Activated CD4-positive, CD25-positive, alpha-beta regulatory T cell (primary cell): Measurements from ENCODE around the gene SYNDIG1L.
"Not testable (repeated sequence)": the region's sequence is repeated elsewhere in the genome, so short reads cannot be mapped to it uniquely, and the experiment has no call there.

Experiments used
- DNase-seq, 4 experiments: peaks; one replicate each; lab custom pipeline; 2025; lab: John Stamatoyannopoulos, UW

The SYNDIG1L gene

DNA sequence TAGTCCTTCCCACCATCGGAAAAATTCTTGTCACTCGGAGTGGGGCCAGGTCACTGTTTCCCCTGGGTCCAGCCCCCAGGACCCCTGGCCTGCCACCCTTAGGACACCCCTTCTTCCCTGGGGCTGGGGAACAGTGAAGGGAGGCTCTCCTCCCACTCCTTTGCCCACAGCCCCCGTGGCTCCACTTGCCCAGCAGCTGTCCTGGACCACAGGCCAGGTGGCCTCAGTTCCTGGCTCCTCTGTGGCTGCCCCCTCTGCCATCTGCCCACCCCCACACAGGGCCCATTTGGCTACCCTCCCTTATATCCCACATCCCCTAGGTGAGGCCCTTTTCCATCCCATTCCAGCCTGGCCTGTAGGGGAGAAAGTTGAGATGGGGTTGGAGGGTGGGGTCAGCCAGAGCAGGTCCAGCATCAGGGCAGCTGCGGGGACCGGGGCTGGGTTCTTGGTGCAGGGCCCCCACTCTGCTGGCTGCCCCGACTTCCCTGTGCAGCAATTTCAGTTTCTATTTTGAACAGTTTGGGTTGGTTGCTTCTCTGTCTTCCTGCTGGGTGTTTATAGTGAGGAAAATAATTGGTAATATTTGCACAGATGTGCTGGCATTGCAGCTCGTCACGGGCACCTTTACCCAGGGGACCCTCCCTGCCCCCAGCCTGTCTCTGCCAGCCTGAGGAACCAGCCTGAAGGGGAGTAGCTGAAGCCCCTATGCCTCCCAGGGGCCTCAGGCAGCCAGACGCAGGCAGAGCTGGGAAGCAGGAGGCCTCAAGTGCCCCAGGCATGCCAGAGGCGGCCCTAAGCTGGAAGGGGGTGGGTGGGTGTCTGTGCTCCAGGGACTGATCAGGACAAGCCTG, 23.4 kb downstream of the SYNDIG1L start:
- DNase-seq: no peak

DNA sequence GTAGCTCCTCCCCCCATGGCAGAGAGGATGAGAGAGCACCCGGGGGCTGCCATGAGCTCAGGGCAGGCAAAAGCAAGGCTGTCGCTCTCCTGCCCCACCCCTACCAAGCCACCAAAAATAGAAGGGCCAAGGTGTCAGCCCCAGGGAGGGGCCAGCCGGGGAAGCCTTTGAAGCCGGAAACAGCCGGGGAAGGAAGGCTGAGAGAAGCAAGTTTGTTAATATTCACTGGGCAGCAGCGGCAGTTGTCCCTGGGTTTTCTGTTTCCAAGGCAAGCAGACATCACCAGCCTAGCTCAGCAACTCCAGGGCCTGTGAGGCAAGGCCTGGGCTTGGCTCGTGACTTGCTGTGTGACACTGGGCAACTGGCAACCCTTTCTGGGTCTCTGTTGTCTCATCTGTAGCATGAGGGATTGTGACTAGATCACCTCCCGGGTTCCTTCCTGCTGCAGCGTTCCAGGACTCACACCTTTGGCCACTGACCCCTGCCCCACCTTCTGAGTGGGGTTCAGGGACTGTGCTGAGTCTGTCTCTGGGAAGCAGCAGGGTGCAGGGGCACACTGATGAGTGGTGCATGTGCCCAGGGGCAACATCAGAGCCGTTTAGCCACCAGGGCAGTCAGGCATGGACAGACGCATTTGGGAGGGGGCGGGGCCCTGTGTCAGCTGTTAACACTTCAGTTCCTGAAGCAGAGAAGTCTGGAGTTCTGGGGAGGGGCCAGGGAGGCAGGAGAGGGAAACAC, 24.3 kb downstream of the SYNDIG1L start:
- peak; percentile 8 to 56 (median 29) for DNase-seq

DNA sequence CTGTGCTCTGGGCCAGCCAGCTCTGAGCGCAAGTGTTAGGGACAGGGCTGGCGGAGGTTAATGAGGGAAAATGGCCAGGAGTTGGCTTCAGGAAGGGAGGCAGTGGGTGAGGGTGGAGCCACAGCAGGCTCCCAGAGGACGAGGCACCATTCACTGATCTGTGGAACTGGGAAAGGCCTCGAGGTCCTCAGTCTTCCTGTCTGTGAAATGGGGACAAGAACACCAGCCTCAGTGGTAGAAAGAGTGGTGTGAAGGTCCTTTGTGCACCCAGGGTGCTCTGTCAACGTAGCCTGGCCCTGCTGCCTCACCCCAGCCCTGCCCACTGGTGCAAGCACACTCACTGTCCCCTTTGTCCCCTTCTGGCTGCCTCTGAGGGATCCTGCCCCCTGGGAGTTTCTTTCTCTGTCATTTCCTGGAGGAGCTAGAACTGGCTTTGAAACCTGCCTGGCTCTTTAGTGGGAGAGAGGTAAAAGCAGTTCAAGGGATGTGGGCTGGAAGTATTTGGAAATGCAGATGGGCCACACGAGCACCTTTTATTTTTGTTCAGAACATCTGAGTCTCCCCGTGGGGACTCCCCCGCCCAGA, 25.0 kb downstream of the SYNDIG1L start:
- no peak for DNase-seq

DNA sequence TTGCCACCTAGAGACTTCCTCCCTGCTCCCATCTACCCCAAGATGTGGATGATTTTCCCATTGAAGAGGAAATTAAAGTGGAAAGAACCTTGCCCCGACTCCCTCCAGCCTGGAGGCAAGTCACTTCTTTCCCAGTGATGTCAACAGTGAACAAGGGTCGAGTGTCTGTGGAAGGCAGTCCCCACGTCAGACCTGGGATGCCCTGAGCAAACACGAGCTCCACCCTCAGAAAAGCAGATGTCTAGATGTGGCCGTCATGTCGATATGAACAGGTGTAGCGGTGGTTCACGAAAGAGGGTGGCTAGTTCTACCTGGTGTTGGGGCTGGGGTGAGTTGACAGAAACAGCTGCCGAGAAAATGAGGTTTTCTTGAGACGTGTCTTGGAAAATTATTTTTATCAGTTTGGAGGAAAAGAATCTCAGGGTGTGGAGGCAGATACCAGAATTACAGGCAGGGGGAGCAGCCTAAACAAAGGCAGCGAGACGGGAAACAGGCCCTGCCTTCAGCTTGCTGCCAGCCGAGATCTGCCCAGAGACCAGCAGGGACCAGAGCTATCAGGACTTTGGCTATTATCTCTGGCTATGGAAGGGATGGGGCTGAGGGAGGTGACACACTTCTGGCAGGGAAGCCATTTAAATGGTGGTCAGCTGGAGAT, 25.9 kb downstream of the SYNDIG1L start:
- DNase-seq: no peak

DNA sequence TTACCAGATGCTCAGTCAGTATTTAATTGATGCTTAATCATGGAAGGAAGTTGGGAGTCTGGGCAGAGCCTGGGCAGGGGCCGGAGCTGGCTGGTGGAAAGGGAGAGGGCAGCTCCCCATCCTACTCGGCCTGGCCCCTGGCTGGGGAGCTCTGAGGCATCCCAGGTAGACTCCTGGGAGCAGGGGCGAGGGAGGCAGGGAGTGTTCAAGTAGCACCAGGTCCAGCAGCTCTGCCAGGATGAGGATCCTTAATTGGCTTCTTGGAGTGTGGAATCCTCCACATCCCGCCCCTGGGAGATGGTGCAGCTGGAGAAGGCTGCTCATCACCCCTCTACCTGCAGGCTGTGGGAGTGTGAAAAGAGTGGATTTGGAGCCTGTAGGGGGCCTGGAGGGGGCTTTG, 30.9 kb downstream of the SYNDIG1L start:
- no peak for DNase-seq

DNA sequence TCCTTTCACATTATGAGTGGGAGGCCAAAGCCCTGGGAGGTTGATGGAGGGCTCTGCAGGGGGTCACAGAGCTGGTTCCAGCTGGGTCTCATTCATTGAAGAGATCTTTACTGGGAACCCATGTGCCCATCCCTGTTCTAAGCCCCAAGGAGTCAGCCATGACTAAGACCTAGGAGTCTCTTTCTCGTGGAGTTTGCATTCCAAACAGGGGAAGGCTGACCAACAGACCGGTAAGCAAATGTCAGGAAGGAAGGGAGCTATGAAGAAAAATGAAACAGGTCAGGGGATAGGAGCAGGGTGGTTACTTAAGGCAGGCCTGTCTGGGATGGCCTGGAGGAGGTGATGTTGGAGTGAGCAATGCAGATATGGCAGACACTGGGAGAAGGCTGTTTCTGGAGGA, 31.5 kb downstream of the SYNDIG1L start:
- no peak for DNase-seq

DNA sequence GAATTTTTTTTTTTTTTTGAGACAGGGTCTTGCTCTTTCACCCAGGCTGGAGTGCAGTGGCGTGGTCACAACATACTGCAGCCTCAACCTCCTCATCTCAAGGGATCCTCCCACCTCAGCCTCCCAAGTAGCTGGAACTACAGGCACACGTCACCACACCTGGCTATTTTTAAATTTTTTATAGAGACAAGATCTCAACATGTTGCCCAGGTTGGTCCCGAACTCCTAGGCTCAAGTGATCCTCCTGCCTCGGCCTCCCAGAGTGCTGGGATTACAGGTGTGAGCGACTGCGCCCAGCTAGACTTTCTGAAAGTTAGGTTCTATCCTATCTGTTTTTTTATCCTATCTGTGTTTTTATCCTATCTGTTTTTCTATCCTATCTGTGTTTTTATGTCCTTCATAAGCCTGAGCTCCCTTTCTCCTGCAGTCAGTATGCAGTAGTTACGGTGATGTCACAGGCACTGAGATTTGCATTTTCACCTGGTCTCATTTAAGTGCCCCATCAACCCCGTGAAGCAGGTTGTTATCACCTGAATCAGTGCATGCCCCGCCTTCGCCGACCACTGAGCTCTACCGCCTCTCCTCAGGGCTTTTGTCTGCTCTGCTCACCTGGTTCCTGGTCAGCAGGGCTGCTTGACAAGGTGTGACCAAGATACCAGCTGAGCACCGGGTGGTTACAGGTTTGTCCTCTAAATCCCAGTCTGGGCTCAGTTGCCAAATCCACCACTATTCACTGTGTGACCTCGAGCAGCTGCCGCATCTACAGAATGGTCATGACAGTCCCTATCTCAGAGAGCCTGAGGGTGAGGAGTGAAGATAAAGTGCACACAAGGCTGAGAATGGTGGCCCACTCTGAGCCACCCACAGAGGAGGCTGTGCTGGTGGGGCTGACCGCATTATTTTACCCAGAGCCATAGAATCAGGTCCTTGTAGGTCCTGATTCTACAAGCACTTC, 33.1 kb downstream of the SYNDIG1L start:
- no peak for DNase-seq

DNA sequence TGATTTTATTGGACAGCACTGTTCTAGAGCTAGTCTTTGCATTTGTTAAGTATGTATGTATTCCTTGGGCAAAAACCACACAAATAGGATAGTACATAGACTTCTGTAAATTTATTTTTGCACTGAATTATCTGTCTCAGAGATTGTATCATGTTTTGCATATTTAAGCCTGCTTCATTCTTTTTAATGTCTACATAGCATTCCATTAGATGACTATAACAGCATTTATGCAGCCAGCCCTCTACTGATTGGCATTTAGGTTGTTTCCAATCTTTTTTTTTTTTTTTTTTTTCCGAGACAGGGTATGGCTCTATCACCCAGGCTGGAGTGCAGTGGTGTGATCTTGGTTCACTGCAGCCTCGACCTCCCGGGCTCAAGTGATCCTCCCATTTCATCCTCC, 34.5 kb downstream of the SYNDIG1L start:
- no peak for DNase-seq

DNA sequence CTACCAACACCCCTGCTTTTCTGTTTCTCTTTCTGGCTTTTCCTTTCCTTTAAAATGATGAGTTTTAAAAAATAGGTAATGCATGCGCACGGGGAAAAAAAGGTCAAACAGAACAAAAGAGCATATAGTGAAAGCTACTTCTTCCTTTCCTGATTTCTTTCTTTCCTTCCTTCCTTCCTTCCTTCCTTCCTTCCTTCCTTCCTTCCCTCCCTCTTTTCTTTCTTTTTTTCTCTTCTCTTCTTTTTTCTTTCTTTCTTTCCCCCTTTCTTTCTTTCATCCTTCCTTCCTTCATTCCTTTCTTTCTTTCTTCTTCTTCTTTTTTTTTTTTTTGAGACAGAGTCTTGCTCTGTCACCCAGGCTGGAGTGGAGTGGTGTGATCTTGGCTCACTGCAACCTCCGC, 35.5 kb downstream of the SYNDIG1L start:
- DNase-seq: not testable (repeated sequence)

DNA sequence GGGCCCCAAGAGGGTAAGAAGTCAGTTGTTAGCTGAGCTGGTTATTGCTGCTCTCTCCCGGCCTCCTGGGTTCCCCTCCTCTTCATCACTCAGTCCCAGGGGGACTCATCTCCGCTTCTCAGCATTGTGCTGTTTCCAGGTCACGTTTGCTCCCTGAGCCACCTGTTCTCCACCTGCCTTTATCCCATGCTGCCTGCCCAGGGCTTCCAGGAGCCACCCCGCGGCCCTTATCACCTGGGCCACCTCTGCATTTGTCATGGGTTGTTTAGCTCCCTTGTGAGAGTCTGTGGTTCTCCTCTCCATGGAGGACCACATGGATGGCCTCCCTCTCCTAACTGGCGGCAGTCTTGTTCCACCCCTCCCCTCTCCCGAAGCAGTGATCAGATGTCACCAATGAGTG, 36.0 kb downstream of the SYNDIG1L start:
- no peak for DNase-seq

DNA sequence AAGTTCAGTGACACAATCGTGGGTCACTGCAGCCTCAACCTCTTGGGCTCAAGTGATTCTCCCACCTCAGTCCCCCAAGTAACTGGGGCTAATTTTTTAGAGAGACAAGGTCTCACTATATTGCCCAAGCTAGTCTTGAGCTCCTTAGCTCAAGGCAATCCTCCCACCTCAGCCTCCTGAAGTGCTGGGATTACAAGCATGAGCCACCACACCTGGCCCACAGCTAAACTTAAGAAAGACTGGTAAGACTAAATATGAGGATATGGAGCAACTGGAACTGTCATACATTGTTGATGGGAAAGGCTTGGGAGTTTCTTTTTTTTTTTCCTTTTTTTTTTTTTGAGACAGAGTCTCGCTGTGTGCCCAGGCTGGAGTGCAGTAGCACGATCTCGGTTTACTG, 43.8 kb downstream of the SYNDIG1L start:
- no peak for DNase-seq

DNA sequence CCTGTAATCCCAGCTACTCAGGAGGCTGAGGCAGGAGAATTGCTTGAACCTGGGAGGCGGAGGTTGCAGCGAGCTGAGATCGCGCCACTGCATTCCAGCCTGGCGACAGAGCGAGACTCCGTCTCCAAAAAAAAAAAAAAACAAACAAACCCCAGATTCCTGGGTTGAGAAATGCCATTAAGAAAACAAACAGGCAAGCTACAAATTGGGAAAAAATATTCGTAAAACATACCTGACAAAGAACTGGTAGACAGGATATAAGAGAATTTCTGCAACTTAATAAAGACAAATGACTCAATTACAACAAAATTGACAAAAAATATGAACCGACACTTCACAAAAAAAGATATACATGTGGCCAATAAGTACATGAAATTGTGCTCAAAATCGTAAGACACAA, 44.4 kb downstream of the SYNDIG1L start:
- not testable (repeated sequence) for DNase-seq

DNA sequence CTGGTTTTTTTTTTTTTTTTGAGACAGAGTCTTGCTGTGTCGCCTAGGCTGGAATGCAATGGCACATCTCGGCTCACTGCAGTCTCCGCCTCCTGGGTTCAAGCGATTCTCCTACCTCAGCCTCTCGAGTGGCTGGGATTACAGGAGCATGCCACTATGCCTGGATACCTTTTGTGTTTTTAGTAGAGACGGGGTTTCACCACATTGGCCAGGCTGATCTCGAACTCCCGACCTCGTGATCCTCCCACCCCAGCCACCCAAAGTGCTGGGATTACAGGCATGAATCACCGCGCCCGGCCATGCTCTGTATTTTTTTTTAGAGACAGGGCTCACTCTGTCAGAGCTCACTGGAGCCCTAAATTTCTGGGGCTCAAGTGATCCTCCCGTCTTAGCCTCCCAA, 45.2 kb downstream of the SYNDIG1L start:
- DNase-seq: no peak

DNA sequence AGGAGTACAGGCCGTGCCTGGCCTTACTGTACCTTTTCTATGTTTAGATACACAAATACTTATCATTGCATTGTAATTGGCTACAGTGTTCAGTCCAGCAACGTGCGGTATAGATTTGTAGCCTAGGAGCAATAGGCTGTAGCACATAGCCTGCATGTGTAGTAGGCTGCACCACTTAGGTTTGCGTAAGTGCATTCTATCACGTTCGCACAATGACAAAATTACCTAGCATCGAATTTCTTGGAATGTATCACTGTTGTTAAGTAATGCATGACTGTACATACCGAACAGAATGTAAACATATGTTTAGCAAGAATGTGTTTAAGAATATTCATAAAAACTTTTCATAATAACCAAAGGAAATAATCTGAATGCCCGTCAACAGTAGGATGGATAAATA, 45.8 kb downstream of the SYNDIG1L start:
- DNase-seq: no peak

DNA sequence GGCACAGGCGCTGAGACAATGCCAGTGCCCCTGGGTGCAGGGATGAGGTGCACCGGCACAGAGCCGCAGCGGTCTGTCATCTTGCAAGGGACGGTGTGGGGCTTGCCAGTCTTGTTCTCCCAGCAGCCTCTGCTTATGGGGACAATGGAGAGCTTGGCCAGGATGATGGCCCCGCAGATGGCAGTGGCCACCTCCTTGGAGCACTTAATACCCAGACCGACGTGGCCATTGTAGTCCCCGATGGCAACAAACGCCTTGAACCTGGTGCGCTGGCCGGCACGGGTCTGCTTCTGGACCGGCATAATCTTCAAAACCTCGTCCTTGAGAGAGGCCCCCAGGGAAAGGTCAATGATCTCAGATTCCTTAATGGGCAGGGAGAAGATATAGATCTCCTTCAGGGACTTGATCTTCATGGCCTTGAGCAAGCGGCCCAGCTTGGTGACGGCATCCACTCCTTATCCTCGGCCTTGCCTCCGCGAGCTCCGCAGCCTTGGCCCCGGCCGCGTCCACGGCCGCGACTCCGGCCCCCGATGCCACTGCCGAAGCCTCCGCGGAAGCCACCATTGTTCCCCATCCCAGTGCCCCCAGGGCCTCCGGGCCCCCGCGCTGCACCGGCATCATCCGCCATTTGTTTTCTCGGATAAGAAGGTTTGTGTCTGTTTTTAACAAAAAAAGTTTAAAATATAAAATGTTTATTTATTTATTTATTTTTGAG, 47.9 kb downstream of the SYNDIG1L start:
- no peak for DNase-seq

DNA sequence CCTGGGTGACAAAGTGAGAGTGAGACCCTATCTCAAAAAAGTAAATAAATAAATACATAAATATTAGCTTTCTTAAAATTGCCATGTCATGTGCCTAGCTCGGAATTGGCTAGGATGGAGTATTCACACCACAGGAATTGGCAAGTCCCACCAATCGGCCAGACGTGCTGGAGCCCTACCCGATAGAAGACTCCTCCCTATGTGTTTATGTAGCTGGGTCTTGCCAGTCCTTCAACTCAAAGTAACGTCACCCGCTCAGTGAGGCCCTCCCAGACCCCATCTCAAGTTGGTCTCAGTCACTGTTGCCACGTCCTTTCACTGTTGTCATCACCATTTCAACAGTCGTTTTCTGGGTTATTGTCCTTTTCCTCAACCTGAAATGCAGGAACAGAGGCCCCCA, 57.6 kb downstream of the SYNDIG1L start:
- DNase-seq: no peak

DNA sequence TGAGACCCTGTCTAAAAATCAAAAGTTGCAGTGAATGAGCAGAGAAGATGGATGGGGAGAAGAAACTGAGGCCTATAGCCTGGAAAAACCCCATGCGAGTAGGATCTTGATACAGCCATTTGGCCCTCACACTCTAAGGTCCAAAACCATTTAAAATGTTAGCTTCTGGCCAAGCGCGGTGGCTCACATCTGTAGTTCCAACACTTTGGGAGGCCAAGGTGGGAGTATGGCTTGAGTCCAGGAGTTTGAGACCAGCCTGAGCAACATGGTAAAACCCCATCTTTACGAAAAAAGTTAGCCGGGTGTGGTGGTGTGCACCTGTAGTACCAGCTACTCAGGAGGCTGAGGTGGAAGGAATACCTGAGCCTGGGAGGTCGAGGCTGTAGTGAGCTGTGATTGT, 58.0 kb downstream of the SYNDIG1L start:
- no peak for DNase-seq

DNA sequence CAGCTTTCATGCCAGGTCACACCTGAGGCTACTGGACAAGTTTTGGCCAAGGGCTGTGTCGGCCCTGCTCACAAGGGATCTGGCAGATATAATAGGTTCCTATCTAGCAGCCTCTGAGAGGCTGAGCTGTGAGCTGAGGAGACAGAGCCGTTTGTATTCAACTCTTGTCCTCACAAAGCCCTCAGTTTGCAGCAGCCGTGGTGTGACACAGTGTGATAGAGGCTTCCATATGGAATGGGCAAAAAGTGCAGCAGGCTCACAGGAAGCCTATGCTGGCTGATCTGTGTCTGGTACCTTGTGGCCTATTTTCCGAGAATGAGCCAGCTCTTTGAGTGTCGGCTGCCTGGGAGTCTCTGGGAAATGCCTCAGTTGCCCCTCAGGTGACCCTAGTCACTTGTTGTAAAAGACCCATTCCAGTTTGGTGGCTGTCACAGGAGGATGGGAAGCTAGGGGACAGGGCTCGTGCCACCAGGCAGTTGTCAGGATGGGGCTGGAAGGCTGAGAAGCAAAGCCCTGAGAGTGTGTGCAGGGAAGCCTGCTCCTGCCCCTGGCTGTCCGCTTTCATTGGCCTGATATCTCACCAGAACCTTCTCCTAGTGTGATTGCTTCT, 61.6 kb downstream of the SYNDIG1L start:
- no peak for DNase-seq

DNA sequence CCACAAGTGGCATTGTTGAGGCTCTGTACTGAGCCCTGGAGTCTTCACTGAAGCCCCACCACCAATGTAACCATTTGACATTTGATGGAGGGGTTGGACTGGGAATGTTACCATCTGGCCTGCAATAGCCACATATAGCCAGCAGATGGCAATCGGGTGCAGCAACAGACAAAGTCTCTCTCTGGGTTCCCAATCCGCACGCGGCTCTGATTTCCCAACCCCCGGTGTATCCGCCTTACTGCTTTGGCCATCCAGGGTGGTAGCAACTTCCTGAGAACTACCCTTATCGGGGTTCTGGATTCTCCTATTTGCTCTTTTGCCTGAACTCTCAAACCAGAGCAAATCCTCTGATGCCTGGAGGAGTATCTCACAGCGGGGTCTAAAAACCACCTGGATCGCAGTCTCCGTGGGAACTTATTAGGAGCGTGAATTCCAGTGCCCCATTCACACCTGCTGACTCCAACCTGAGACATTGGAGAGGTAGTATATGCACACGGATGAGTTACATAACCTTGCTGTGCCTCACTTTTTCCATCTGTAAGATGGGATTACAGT, 63.6 kb downstream of the SYNDIG1L start:
- peak; percentile 12 to 42 (median 27) for DNase-seq

DNA sequence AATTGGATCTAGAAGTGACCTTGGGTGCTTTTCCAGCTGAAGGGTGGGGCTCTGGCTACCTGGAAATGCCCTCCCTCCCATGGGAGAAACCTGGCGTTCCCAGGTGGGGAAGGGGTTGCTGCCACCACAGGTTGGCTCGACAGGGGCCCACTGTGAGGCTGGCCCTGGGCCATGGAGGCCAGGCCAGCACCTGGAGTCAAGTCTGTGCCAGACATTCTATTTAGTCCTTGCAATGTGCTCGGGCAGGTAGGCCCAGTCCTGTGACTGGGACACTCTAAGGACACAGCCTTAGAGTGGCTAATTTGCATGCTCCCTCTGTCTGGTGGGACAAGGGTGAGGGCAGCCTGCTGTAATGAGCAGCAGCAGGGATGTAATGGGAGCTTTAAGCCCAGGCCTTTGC, 65.8 kb downstream of the SYNDIG1L start:
- DNase-seq: no peak
